GM10248 (cell line): Measurements from ENCODE around the gene PLXNA2.

Experiments used
- CTCF ChIA-PET: fragments of 300-600 bp; sonication (Branson Sonifier 250); formaldehyde crosslinking; extraction: SDS; loops from one replicate; lab custom pipeline; 2021; ENCODE audit warnings: antibody characterized with exemption; lab: Yijun Ruan, JAX
- POLR2A ChIA-PET: fragments of 350-650 bp; sonication (Branson Sonifier 250); formaldehyde crosslinking; extraction: SDS; loops from one replicate; lab custom pipeline; 2020; ENCODE audit warnings: antibody characterized with exemption; lab: Yijun Ruan, JAX
- DNase-seq: peaks from one replicate; pipeline ENCODE4 v3.0.0; 2012; ENCODE audit errors: extremely low spot score
- TF ChIP-seq, protein P1 (sequence below): IDR thresholded peaks from 2 replicates; pipeline ENCODE4 v1.5.1; 2012; ENCODE audit warnings: mild to moderate bottlenecking, low read depth; ENCODE audit errors: extremely low read depth, missing control alignments, control extremely low read depth

Gene PLXNA2

DNA sequence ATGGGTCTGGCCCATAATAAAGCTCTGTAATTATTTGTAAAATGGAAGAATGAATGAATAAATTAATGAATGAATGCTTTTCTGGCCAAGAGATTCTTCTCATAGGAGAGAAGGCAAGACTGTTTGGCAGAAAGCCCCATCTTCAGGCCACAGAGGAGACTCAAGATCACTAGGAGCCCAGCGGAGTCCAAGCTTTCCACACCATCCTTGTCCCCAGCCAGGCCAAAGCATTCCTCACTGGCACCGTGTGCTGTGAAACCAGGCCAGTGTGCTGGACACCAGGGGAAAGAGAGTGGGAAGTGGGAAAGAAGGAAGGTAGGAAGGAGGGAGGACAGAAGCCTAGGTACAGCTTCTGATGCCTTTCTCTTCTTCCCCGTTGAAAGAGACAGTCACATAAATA, 86.4 kb downstream of the PLXNA2 start:
- CTCF ChIA-PET: no interaction called here

DNA sequence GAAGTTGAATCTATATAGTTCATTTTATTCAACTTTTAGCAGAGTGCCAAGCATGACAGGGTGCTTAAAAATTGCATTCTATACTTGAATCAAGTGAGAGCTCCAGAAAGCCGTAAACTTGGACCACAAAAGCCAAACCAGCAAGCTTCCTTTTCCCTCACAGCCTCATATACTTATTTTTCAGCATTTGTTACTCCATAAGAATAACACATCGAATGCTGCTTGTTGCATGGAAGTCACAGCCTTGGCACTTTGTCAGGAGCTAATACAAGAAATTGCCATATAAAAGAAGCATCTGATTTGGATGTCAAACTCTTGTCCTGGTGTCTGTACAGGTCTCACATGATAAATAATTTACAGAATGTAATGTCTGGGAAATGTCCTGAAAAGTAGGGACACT, 87.4 kb downstream of the PLXNA2 start:
- POLR2A ChIA-PET: no interaction called here
- DNase-seq: no peak
- CTCF ChIA-PET: interaction anchor here (0.9 to 1.1 kb wide), 2 partner anchors 9 to 64 kb away, joined by 3 read pairs; no protein-coding TSS in a partner anchor
- TF ChIP-seq, protein P1, sequence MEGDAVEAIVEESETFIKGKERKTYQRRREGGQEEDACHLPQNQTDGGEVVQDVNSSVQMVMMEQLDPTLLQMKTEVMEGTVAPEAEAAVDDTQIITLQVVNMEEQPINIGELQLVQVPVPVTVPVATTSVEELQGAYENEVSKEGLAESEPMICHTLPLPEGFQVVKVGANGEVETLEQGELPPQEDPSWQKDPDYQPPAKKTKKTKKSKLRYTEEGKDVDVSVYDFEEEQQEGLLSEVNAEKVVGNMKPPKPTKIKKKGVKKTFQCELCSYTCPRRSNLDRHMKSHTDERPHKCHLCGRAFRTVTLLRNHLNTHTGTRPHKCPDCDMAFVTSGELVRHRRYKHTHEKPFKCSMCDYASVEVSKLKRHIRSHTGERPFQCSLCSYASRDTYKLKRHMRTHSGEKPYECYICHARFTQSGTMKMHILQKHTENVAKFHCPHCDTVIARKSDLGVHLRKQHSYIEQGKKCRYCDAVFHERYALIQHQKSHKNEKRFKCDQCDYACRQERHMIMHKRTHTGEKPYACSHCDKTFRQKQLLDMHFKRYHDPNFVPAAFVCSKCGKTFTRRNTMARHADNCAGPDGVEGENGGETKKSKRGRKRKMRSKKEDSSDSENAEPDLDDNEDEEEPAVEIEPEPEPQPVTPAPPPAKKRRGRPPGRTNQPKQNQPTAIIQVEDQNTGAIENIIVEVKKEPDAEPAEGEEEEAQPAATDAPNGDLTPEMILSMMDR: no peak

More for the DNA sequence above, 86.4 kb downstream of the PLXNA2 start:
- TF ChIP-seq, protein P1: no peak
- DNase-seq: no peak
- POLR2A ChIA-PET: no interaction called here

DNA sequence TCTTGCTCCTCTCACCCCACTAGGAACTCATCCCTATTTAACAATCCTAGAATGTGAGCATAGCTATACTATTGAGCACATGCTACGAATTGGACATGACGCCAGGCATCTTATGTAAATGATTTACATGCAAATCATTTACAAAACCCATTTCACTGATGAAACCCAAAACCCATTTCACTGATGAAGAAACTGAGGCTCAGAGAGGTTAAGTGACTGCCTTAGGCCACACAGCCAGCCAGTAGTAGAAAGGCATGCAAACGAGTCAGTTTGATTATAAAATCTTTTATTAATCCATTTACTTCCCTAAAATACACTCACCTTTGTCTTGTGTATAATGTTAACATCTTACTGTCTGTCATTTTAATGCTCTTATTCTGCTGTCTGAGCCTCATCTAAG, 87.9 kb downstream of the PLXNA2 start:
- TF ChIP-seq, protein P1: no peak
- CTCF ChIA-PET: interaction anchor here (0.9 to 1.3 kb wide), 4 partner anchors 9 to 66 kb away, joined by 3 read pairs; no protein-coding TSS in a partner anchor
- DNase-seq: no peak
- POLR2A ChIA-PET: no interaction called here

DNA sequence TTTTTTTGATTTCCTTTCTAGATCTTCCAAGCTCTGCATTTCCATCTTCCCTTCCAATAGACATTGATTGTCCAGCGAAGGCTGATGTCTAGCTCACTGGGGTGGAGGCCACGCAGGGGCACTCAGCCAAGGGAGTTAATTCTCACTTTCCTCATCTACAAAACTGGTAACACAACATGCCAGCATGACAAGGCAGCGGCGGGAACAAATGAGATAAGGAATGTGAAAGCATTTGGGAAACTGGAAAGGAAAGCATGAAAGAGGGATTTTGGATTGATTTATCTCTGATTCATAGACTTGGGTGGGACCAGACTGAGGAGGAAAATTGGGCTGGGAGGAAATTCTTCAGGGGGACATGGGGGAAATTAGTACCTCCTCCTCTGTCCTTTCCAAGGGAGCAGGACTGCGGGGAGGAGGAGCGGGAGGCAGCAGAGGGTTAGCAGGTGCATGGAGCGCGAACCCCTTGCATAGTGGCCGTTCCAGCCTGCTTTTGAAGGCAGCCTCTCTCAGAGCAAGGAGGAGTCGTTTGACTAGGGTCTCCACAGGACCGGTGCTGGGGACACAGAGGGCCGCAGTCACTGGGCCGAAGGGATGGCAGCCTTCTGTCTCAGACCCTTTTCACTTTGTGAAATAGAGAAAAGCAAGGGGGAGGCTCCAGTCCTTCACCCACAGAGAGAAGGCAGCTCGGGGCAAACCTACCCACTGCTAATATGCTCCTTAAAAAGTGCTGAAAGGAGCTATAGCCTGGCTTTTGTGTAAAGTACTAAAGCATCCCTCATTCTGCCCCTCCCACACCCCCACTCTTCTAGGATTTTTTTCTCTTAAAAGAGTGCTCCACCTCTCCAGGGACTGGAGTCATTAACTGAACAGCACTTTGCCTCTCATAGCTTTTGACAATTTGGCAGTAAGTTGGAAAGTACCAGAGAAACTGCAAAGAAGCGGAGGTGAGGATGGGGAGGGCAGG, 89.2 kb downstream of the PLXNA2 start:
- TF ChIP-seq, protein P1: no peak

DNA sequence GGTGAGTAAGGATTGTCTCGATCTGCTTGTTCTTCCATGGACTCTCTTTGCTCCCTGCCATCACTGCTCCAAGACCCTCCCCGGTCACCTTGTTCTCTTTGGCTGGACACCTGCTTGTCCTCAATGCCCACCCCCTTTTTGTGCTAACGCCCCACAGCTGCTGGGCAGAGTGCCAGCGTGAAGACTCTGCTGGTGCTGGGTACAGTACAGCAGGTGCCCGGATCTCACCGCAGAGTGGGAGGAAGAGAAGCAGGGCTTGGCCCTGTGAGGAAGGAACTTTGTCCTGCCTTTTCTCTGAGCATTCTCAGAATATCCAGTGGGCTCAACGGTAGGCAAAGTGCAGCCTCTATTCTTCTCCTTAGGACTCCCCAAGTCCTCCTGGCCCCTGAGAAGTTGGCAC, 90.1 kb downstream of the PLXNA2 start:
- ChIA-PET POLR2A (no interaction called here), CTCF (interaction anchor here (1.6 kb wide), 1 partner anchor 22 kb away, joined by 3 read pairs; no protein-coding TSS in a partner anchor)
- no peak for DNase-seq
- TF ChIP-seq, protein P1: no peak

More for the DNA sequence above, 89.2 kb downstream of the PLXNA2 start:
- CTCF ChIA-PET: interaction anchor here (1.1 to 1.6 kb wide), 3 partner anchors 10 to 67 kb away, joined by 3 read pairs; no protein-coding TSS in a partner anchor
- POLR2A ChIA-PET: no interaction called here
- DNase-seq: no peak

DNA sequence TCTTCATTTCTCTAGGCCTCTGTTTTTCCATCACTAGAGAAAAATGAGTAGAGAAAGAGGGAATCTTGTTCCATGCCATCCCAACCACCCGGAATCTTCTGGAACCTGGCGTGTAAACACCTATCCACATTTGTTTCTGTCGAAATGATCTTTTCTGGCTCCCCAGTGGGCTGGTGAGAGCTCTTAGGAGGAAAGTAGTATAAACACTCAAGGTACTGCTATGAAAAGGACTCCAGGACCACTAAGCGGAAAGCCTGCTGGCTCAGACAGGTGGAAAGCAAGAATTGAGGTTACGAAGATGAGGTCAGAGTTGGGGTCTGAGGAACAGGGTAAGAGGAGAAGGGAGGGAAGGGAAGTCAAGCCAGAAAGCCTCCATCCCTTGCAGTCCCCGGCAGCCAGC, 90.8 kb downstream of the PLXNA2 start:
- CTCF ChIA-PET: interaction anchor here (1.0 to 1.6 kb wide), 3 partner anchors 11 to 92 kb away, joined by 3 read pairs; no protein-coding TSS in a partner anchor
- DNase-seq: no peak
- POLR2A ChIA-PET: no interaction called here
- TF ChIP-seq, protein P1: no peak
